Breast epithelium (tissue), 4 donors: Measurements from ENCODE around the gene PCNX1. TPM values are rescaled to one million over a fixed set of nuclear protein-coding genes. Genes with fewer than 3 reads are reported as not detected.

Source experiments
- DNase-seq, 2 donors: peaks; one replicate each; pipeline ENCODE4 v3.0.0-alpha.2; 2019; ENCODE audit warnings: low spot score in 2 of 2
- H3K27ac ChIP-seq, 2 donors: fragments of 200-600 bp; sonication (generic) in 1 of 2; one replicate each; pipeline ENCODE4 v1.5.1; 2016 to 2019; ENCODE audit warnings: mild to moderate bottlenecking in 1 of 2
- H3K27me3 ChIP-seq, 2 donors: fragments of 200-600 bp; sonication (generic) in 1 of 2; one replicate each; pipeline versions ENCODE4 v1.5.1 to v1.6.0; 2017 to 2019; ENCODE audit warnings: control low read depth in 1 of 2, mild to moderate bottlenecking in 1 of 2
- H3K36me3 ChIP-seq: fragments of 200-600 bp; one replicate; pipeline ENCODE4 v1.5.1; 2019
- H3K4me1 ChIP-seq, 2 donors: fragments of 200-600 bp; sonication (generic); one replicate each; pipeline ENCODE4 v1.5.1; 2016 to 2019; ENCODE audit warnings: control low read depth in 1 of 2
- H3K4me3 ChIP-seq, 3 donors: fragments of 200-600 bp; sonication (generic); 1 replicate in 2 of 3; 2 replicates in 1 of 3; pipeline ENCODE4 v1.5.1; 2016 to 2019; ENCODE audit warnings: mild to moderate bottlenecking in 3 of 3, moderate library complexity in 2 of 3
- H3K9me3 ChIP-seq, 2 donors: fragments of 200-600 bp; sonication (generic) in 1 of 2; one replicate each; pipeline ENCODE4 v1.5.1; 2016 to 2019; ENCODE audit warnings: control low read depth in 1 of 2
- POLR2A ChIP-seq: fragments of 450-650 bp; IDR thresholded peaks from one replicate; pipeline ENCODE4 v1.6.1; 2016; ENCODE audit warnings: antibody characterized with exemption, mild to moderate bottlenecking, moderate library complexity
- POLR2AphosphoS5 ChIP-seq, 3 donors: sonication (generic); formaldehyde crosslinking; IDR thresholded peaks; one replicate each; pipeline ENCODE4 v1.6.1; 2017; ENCODE audit warnings: antibody characterized with exemption in 3 of 3
- intact Hi-C: fragments of 100-400 bp; cut with DNase I; formaldehyde crosslinking; loops from one replicate; pipeline ENCODE4 v1.15.1; 2023; ENCODE audit warnings: low total_unique reads
- total RNA-seq, 3 donors: library from RNA; depleted of rRNA; stranded (reverse); fragments of >200 nt; gene quantifications; one replicate each; pipeline ENCODE4 v1.1.0, GENCODE V29; 2016
- TF ChIP-seq, protein P1 (sequence below), 3 donors: fragments of 450-650 bp; IDR thresholded peaks; one replicate each; pipeline ENCODE4 v1.5.1; 2016 to 2017; ENCODE audit warnings: antibody characterized with exemption in 3 of 3, mild to moderate bottlenecking in 3 of 3, moderate library complexity in 3 of 3

PCNX1 gene
- total RNA-seq, 3 donors from 2014 or later = 61.8 to 105 (median 92.5) TPM

DNA sequence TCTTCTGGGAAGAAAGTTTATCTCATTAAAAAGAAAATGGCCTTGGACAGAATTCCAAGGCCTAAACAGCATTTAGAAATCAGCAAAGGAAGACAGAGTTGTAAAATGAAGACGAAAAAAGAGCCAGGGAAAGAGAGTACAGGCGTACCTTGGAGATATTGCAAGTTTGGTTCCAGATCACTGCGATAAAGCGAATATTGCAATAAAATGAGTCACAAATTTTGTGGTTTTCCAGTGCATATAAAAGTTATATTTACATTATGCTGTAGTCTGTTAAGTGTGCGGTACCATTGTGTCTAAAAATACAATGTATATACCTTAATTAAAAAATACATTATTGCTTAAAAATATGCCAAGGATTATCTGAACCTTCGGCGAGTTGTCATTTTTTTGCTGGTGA, 9.0 kb downstream of the PCNX1 start:
- Histone ChIP-seq H3K27me3 (no peaks in the 10 kb centered on the region), H3K27ac (no peak overlapping the region), H3K4me1 (peaks cover 0 to 7% of the 10 kb centered on the region in 2 donors), H3K9me3 (no peaks in the 10 kb centered on the region), H3K4me3 (no peak overlapping the region), H3K36me3 (no peaks in the 10 kb centered on the region)
- TF ChIP-seq POLR2AphosphoS5 (IDR thresholded peaks at IDR 0.05) = no peak
- TF ChIP-seq, protein P1, sequence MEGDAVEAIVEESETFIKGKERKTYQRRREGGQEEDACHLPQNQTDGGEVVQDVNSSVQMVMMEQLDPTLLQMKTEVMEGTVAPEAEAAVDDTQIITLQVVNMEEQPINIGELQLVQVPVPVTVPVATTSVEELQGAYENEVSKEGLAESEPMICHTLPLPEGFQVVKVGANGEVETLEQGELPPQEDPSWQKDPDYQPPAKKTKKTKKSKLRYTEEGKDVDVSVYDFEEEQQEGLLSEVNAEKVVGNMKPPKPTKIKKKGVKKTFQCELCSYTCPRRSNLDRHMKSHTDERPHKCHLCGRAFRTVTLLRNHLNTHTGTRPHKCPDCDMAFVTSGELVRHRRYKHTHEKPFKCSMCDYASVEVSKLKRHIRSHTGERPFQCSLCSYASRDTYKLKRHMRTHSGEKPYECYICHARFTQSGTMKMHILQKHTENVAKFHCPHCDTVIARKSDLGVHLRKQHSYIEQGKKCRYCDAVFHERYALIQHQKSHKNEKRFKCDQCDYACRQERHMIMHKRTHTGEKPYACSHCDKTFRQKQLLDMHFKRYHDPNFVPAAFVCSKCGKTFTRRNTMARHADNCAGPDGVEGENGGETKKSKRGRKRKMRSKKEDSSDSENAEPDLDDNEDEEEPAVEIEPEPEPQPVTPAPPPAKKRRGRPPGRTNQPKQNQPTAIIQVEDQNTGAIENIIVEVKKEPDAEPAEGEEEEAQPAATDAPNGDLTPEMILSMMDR (IDR thresholded peaks at IDR 0.05) = no peak
- no peak for TF ChIP-seq POLR2A
- DNase-seq = no peak
- intact Hi-C loops = no loop called here

DNA sequence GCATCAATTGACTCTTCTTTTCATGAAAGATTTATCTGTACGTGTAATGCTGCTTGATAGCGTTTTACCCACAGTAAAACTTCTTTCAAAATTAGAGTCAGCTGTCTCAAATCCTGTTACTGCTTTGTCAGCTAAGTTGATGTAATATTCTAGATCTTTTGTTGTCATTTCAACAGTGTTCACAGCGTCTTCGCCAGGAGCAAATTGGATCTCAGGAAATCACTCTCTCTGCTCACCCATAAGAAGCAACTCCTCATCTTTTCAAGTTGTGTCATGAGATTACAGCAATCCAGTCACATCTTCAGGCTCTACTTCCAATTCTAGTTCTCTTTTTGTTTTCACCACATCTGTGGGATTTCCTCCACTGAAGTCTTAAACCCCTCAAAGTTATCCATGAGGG, 9.5 kb downstream of the PCNX1 start:
- Histone ChIP-seq H3K4me1 (peaks cover 0 to 7% of the 10 kb centered on the region in 2 donors), H3K36me3 (no peaks in the 10 kb centered on the region), H3K27me3 (no peaks in the 10 kb centered on the region), H3K9me3 (no peaks in the 10 kb centered on the region), H3K4me3 (no peak overlapping the region), H3K27ac (no peak overlapping the region)
- DNase-seq = no peak
- intact Hi-C loops = no loop called here
- TF ChIP-seq, protein P1 (IDR thresholded peaks at IDR 0.05) = no peak
- TF ChIP-seq POLR2AphosphoS5 (IDR thresholded peaks at IDR 0.05) (no peak), POLR2A (no peak)

DNA sequence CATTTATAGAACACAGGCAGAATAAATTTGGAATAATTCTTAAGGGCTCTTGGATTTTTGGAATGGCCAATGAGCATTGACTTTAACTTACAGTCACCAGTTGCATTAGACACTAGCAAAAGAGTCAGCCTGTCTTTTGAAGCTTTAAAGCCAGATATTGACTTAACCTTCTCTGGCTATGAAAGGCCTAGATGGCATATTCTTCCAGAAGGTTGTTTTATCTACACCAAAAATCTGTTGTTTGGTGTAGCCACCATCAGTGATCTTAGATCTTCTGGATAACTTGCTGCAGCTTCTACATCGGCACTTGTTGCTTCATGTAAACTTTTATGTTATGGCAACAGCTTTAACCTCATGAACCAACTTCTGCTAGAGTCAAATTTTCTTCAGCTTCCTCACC, 10.4 kb downstream of the PCNX1 start:
- DNase-seq = no peak
- intact Hi-C loops = no loop called here
- Histone ChIP-seq H3K4me1 (peaks cover 0 to 7% of the 10 kb centered on the region in 2 donors), H3K9me3 (no peaks in the 10 kb centered on the region), H3K27ac (no peak overlapping the region), H3K36me3 (no peaks in the 10 kb centered on the region), H3K4me3 (no peak overlapping the region), H3K27me3 (no peaks in the 10 kb centered on the region)
- TF ChIP-seq POLR2A = no peak
- TF ChIP-seq, protein P1 (IDR thresholded peaks at IDR 0.05) = no peak
- no peak for TF ChIP-seq POLR2AphosphoS5 (IDR thresholded peaks at IDR 0.05)

DNA sequence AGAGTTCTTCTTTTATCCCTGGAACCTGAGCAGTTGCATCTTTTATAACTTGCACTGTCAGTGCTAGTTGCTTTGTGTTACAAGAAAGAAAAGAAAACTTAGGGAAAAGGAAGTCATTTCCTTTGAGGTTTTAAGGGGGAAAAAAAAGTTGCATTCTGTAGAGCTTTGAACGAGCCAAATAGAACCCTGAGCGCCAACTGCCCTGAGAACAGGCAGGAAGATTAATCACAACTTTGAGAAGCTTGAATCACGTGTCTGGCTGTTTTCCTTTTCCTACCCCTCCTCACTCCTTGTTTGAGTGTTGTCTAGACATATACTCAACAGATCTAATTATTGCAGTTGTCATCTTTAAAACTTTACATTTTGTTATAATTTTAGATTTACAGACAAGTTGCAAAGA, 12.5 kb downstream of the PCNX1 start:
- Histone ChIP-seq H3K4me1 (peaks cover 0 to 7% of the 10 kb centered on the region in 2 donors), H3K27ac (no peak overlapping the region), H3K4me3 (no peak overlapping the region), H3K36me3 (no peaks in the 10 kb centered on the region), H3K9me3 (no peaks in the 10 kb centered on the region), H3K27me3 (no peaks in the 10 kb centered on the region)
- TF ChIP-seq POLR2AphosphoS5 (IDR thresholded peaks at IDR 0.05) (no peak), POLR2A (no peak)
- TF ChIP-seq, protein P1 (IDR thresholded peaks at IDR 0.05) = no peak
- intact Hi-C loops = no loop called here
- DNase-seq = no peak

DNA sequence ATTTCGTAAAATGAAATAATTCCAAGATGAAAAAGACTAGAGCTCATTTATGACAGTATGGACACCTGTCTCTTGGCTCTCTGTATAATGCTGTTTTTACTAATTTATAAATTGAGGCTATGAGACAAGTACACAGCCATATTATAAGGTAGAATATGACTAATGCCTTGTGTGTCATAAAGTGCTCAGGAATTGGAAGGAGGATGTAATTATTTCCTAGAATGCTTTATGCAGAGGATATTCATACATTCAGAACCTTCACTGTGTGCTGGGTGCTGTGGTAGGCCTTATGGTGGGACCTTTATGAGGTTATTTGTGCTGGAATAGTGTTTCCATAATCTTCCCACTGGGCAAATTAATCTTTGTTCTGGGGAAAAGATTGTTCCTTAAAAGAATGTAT, 13.3 kb downstream of the PCNX1 start:
- no peak for DNase-seq
- no peak for TF ChIP-seq POLR2AphosphoS5 (IDR thresholded peaks at IDR 0.05)
- no peak for TF ChIP-seq POLR2A
- TF ChIP-seq, protein P1 (IDR thresholded peaks at IDR 0.05) = no peak
- intact Hi-C loops = no loop called here
- H3K9me3 ChIP-seq = no peaks in the 10 kb centered on the region
- no peak overlapping the region for H3K27ac ChIP-seq
- H3K4me3 ChIP-seq = no peak overlapping the region
- H3K4me1 ChIP-seq = peaks cover 0 to 7% of the 10 kb centered on the region in 2 donors
- no peaks in the 10 kb centered on the region for H3K27me3 ChIP-seq
- H3K36me3 ChIP-seq = no peaks in the 10 kb centered on the region
